ENCODE measurements around the gene SPATA22.

DNA sequence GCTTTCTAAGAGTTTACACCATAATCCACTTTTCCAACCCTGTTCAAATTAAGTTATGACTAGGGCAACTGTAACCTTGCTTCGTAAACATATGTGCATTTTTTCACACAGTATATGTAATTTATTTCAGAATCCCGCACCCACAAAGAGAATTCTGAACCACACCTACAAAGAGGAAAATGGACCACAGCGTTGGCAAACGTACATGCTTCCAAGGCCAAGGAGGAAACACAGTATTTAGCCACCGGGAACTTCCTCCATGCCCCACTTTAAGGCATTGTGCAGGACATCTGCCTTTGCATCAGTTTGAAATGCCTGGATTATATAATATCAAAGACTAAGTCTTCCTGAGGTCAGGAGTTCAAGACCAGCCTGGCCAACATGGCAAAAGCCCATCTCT, 2.1 kb downstream of the SPATA22 start:
- TF ChIP-seq, protein P1, sequence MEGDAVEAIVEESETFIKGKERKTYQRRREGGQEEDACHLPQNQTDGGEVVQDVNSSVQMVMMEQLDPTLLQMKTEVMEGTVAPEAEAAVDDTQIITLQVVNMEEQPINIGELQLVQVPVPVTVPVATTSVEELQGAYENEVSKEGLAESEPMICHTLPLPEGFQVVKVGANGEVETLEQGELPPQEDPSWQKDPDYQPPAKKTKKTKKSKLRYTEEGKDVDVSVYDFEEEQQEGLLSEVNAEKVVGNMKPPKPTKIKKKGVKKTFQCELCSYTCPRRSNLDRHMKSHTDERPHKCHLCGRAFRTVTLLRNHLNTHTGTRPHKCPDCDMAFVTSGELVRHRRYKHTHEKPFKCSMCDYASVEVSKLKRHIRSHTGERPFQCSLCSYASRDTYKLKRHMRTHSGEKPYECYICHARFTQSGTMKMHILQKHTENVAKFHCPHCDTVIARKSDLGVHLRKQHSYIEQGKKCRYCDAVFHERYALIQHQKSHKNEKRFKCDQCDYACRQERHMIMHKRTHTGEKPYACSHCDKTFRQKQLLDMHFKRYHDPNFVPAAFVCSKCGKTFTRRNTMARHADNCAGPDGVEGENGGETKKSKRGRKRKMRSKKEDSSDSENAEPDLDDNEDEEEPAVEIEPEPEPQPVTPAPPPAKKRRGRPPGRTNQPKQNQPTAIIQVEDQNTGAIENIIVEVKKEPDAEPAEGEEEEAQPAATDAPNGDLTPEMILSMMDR (IDR thresholded peaks at IDR 0.05) = no peak
- TF ChIP-seq POLR2A (IDR thresholded peaks at IDR 0.05) = no peak

All from testis (tissue), 2 donors.